ENCODE results near the gene INPP5E.

The INPP5E gene

GRCh38 chr9:136482046-136482792 lies 42.6 kb upstream of the INPP5E start:
- Histone ChIP-seq H3K9me2 (replicated peaks; ENCODE audit: control insufficient read depth, low read length) (no peaks in the 10 kb centered on the region), H3K4me2 (ENCODE audit: low read length) (peak overlapping the region; percentile 69), H3K79me2 (ENCODE audit: control insufficient read depth, low read length) (peaks cover 57% of the 10 kb centered on the region), H3K4me3 (ENCODE audit: low read length) (peak overlapping the region; percentile 98), H3K27me3 (ENCODE audit: control insufficient read depth, low read length) (no peaks in the 10 kb centered on the region), H4K20me1 (ENCODE audit: control insufficient read depth, insufficient read depth, low read depth, low read length) (peaks cover 29% of the 10 kb centered on the region; the same call in 1 of the 2 replicates), H3F3A (ENCODE audit: control insufficient read depth, insufficient read depth) (no peaks in the 10 kb centered on the region), H3K27ac (ENCODE audit: low read depth, low read length) (peak overlapping the region; percentile 58), H3K4me1 (ENCODE audit: control insufficient read depth, low read length) (peaks cover 20% of the 10 kb centered on the region), H3K9me3 (ENCODE audit: control insufficient read depth, insufficient read depth, low read length) (no peaks in the 10 kb centered on the region), H3K36me3 (ENCODE audit: control insufficient read depth, low read length) (peaks cover 28% of the 10 kb centered on the region)
- no peak for TF ChIP-seq EZH2phosphoT487 (IDR thresholded peaks at IDR 0.05; ENCODE audit: borderline replicate concordance, low read length)

GRCh38 chr9:136481558-136481957 lies 41.9 kb upstream of the INPP5E start:
- H3K4me3 ChIP-seq (ENCODE audit: low read length), result peak overlapping the region; percentile 98
- peaks cover 20% of the 10 kb centered on the region for H3K4me1 ChIP-seq (ENCODE audit: control insufficient read depth, low read length)
- no peaks in the 10 kb centered on the region for H3F3A ChIP-seq (ENCODE audit: control insufficient read depth, insufficient read depth)
- H3K36me3 ChIP-seq (ENCODE audit: control insufficient read depth, low read length), result peaks cover 34% of the 10 kb centered on the region
- H4K20me1 ChIP-seq (ENCODE audit: control insufficient read depth, insufficient read depth, low read depth, low read length), result peaks cover 31% of the 10 kb centered on the region; the same call in 1 of the 2 replicates
- no peak for TF ChIP-seq CTCF (IDR thresholded peaks at IDR 0.05; ENCODE audit: low read depth, low read length, poor library complexity, severe bottlenecking)
- no peak for TF ChIP-seq EZH2phosphoT487 (IDR thresholded peaks at IDR 0.05; ENCODE audit: borderline replicate concordance, low read length)
- H3K27ac ChIP-seq (ENCODE audit: low read depth, low read length), result no peak overlapping the region; the same call in 1 of the 2 replicates
- no peaks in the 10 kb centered on the region for H3K27me3 ChIP-seq (ENCODE audit: control insufficient read depth, low read length)
- peaks cover 63% of the 10 kb centered on the region for H3K79me2 ChIP-seq (ENCODE audit: control insufficient read depth, low read length)
- H3K9me2 ChIP-seq (replicated peaks; ENCODE audit: control insufficient read depth, low read length), result no peaks in the 10 kb centered on the region
- H3K9me3 ChIP-seq (ENCODE audit: control insufficient read depth, insufficient read depth, low read length), result no peaks in the 10 kb centered on the region
- H3K4me2 ChIP-seq (ENCODE audit: low read length), result peak overlapping the region; percentile 69

- no peak overlapping the region for H3K27ac ChIP-seq (ENCODE audit: low read depth, low read length)
- no peak overlapping the region for H3K4me3 ChIP-seq (ENCODE audit: low read length)
- H3K4me2 ChIP-seq (ENCODE audit: low read length), result no peak overlapping the region
- no peaks in the 10 kb centered on the region for H3F3A ChIP-seq (ENCODE audit: control insufficient read depth, insufficient read depth)
- TF ChIP-seq CTCF (IDR thresholded peaks at IDR 0.05; ENCODE audit: low read depth, low read length, poor library complexity, severe bottlenecking) (no peak), EZH2phosphoT487 (IDR thresholded peaks at IDR 0.05; ENCODE audit: borderline replicate concordance, low read length) (no peak)
- no peaks in the 10 kb centered on the region for H3K9me2 ChIP-seq (replicated peaks; ENCODE audit: control insufficient read depth, low read length)
- peaks cover 98% of the 10 kb centered on the region for H3K79me2 ChIP-seq (ENCODE audit: control insufficient read depth, low read length)
- H4K20me1 ChIP-seq (ENCODE audit: control insufficient read depth, insufficient read depth, low read depth, low read length), result peaks cover 17% of the 10 kb centered on the region; the same call in 1 of the 2 replicates
- no peaks in the 10 kb centered on the region for H3K27me3 ChIP-seq (ENCODE audit: control insufficient read depth, low read length)
- H3K4me1 ChIP-seq (ENCODE audit: control insufficient read depth, low read length), result peaks cover 4% of the 10 kb centered on the region
- H3K9me3 ChIP-seq (ENCODE audit: control insufficient read depth, insufficient read depth, low read length), result no peaks in the 10 kb centered on the region
- H3K36me3 ChIP-seq (ENCODE audit: control insufficient read depth, low read length), result peaks cover 78% of the 10 kb centered on the region
Measured at GRCh38 chr9:136476369-136477150, 36.9 kb upstream of the INPP5E start.
